Measurements from ENCODE around the gene GPR85.
"Not testable (repeated sequence)": the region's sequence is repeated elsewhere in the genome, so short reads cannot be mapped to it uniquely, and the experiment has no call there.

The GPR85 gene

GRCh38 chr7:113083816-113084495 lies 2.7 kb downstream of the GPR85 start:
- DNase-seq = no peak

- DNase-seq = no peak
These were observed 3.4 kb downstream of the GPR85 start for GRCh38 chr7:113083132-113083815.

GRCh38 chr7:113078331-113078730 lies 8.3 kb downstream of the GPR85 start:
- DNase-seq = no peak

GRCh38 chr7:113076703-113077102 lies 9.9 kb downstream of the GPR85 start:
- DNase-seq = no peak

GRCh38 chr7:113071465-113071864 lies 15.2 kb downstream of the GPR85 start:
- peak; percentile 89 to 90 for DNase-seq

- DNase-seq = no peak
These were observed 24.1 kb downstream of the GPR85 start for GRCh38 chr7:113062499-113062898.

- no peak for DNase-seq
These were observed 26.5 kb downstream of the GPR85 start for GRCh38 chr7:113060100-113060499.

- no peak for DNase-seq
These were observed 31.7 kb downstream of the GPR85 start for GRCh38 chr7:113054938-113055337.

- not testable (repeated sequence) for DNase-seq
These were observed 32.4 kb downstream of the GPR85 start for GRCh38 chr7:113054272-113054671.

GRCh38 chr7:113049221-113049620 lies 37.4 kb downstream of the GPR85 start:
- DNase-seq = not testable (repeated sequence)

- DNase-seq = no peak
These were observed 40.2 kb downstream of the GPR85 start for GRCh38 chr7:113046453-113046852.

- no peak for DNase-seq
These were observed 41.2 kb downstream of the GPR85 start for GRCh38 chr7:113045379-113045778.

- DNase-seq = no peak
These were observed 42.2 kb downstream of the GPR85 start for GRCh38 chr7:113044394-113044793.

GRCh38 chr7:113040849-113041248 lies 45.8 kb downstream of the GPR85 start:
- DNase-seq = no peak

GRCh38 chr7:113033959-113034358 lies 52.7 kb downstream of the GPR85 start:
- no peak for DNase-seq
